ENCODE results near the gene PRR16.

PRR16 gene

DNA sequence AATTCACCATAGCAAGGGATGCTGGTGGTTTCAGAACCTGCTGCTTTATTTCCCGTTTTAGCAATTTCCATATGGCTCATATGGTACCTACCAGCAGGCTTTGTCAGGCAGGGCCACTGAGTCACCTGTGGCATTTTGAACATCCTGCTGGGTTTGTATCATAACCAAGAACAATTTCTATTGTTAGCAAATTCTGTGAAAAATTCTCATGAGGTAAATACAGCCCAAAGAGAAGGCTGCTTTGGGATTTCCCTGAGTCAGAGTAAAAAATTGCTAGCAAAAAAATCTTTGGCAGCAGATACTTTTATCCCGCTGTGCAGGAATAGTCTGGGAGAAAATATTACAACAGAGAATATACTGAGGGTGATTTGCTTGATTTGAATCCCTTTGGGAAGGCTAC, 52.7 kb downstream of the PRR16 start:
- DNase-seq (ENCODE audit: low spot score) = no peak

DNA sequence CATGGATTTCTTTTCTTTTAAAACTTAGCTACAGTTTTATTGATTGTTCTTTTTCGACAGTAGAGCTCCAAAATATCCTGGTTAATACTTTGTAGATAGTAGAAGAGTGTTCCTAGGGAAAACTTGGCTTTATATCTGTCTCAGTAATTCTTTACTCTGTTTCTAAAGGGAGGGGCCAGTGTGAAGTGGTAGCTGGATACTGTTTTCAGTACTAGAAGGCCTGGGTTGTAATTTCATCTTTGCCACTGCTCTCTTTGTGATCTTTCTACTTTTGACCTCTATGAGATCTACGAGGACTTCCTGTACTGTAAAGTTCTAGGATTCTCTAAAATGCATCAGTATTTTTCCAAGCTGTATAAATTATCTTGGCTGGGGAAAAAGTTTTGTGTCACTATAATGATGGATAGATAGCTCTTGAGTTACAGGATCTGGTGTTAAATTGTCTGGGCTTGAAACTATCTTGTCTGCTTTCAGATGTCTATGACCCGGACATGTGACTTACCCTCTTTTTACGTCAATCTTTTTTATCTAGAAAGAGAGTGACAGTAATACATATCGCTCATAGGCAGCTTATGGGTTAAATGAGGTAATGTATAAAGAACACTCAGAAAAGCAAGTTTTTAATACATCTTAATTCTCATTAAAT, 53.6 kb downstream of the PRR16 start:
- no peak for DNase-seq (ENCODE audit: low spot score)

DNA sequence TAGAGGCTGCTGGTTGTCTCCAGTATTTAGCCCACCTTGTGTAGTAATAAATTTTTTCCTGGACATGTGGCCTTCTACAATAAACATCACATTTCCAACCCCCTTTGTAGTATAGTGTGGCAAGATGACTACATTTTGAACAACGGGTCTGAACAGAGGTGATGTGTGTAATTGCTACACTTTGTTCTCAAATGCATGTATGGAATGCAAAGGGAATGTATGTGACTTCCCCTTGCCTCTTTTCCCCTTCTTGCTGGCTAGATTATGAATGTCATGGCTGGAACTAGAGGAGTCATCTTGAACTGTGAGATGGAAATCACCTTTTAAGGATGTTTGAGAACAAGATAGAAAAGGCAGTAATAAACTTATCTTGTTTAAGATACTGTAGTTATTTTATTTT, 54.5 kb downstream of the PRR16 start:
- no peak for DNase-seq (ENCODE audit: low spot score)

DNA sequence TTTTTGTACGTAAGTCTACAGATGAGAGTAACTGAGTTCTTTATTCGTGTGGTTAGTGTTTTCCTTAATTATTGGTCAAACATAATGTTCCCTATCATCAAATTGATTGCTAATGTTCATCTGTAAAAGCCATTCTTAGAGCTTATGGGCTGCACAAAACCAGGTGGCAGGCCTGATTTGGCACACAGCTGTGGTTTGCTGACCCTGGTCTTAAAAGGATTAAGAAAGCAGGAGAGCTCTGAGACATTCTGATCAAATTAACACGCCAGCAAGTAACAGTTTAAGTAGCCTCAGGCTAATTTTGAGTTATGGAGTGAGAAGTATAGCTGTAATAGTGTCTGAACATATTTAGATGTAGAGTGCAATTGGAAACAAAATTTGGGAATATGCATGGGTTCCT, 63.2 kb downstream of the PRR16 start:
- no peak for DNase-seq (ENCODE audit: low spot score)

DNA sequence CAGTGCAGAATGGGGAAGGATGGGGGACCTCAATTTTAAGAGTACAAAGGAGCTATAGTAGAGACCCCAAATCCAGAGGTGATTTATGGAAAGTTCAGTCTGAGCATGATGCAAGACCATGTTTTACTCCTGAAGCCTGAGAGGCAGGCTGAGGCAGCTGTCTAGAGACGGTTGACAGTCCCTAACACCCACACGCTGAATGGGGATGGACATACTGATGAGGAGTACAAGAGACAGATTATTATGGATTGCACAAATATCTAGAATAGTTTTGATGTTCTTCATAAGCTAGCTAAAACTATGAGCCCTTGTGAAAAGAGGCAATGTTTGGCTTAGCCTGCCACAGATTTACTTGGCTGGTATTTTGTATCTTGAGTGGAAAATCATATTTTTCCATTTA, 64.5 kb downstream of the PRR16 start:
- no peak for DNase-seq (ENCODE audit: low spot score)

DNA sequence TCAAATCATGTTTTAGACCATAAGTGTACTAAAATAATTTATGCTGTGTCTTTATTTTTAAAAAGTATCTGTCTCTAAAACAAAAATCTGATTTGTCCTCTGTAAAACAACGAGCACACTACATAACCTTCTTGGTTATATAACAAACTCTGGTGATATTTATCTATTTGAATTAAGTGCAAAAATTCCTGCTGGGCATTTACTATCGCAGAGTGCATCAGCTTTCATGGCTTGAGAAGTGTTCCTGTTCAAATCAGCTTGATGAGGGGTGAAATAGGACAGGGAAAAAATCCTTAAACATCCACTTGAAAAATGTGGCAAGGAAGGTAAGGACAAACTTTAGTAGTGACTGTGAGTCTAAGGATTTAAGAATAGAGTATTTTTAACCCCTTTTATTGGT, 65.3 kb downstream of the PRR16 start:
- no peak for DNase-seq (ENCODE audit: low spot score)

DNA sequence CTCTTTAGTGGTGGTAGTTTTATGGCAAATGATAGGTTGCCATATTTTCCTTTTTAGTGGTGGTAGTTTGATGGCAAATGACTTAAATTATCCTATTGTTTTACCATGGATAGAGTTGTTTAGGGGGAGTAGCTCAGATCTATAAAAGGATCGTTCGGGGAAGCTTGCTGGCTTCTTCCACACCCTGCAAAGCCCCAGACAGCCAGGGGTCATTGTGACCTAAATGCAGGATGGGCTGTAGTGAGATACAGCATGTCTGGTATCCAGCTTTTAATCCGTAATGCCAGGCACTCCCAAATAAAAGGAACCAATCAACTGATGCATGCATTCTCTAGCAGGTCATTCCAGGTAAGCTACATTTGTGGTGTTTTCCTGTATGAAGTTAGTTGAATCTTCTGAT, 67.1 kb downstream of the PRR16 start:
- no peak for DNase-seq (ENCODE audit: low spot score)

DNA sequence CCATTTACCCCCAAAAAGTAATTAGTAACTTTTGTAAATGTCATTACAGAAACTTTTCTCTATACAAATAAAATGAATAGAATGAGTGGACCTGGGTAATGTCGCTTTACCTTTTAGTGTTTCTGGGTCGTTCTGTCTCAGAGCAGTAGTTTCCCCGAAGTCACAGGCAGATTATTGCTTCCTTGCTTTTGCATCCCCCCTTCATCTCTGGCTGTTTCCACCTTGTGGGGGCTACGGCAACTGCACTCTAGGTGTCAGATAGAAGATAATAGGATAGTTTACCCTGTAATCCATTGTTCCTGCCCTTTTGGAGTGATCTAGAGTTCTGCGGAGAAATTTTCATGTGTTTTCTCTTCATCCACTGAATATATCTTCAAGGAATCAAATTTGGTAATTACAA, 68.7 kb downstream of the PRR16 start:
- no peak for DNase-seq (ENCODE audit: low spot score)

DNA sequence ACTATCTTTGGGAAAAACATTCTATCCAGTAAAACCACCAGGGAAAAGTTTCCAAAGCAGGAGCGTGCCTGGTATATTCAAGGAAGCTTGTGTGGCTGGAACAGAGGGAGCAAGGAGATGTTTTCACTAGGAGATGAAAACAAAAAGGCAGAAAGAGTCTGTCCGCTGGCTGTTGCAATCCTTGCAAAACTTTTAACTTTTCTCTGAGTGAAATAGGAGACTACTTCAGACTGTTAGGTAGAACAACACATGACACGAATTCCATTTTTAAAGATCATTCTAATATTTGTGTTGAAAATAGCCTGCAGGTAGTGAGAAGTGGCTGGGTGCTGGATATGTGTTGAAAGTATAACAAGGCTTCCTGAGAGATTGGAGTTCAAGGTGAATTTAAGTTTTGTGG, 69.5 kb downstream of the PRR16 start:
- no peak for DNase-seq (ENCODE audit: low spot score)

DNA sequence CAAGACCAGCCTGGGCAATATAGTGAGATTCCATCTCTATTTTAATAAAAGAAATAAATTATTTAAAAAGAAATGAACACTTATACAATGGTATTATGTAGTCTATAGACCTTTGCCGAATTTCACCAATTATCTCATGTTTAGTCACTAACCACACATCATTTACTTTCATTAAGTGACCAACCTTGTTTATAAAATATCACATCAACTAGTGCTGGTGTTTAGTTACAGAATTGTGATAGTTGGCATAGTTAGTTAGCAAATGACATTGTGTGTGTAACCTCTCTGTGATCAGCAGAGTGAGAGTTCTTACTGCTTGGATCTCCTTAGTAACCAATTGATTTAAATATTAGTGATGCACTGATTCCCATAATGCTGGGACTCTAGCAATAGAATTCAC, 71.8 kb downstream of the PRR16 start:
- no peak for DNase-seq (ENCODE audit: low spot score)

DNA sequence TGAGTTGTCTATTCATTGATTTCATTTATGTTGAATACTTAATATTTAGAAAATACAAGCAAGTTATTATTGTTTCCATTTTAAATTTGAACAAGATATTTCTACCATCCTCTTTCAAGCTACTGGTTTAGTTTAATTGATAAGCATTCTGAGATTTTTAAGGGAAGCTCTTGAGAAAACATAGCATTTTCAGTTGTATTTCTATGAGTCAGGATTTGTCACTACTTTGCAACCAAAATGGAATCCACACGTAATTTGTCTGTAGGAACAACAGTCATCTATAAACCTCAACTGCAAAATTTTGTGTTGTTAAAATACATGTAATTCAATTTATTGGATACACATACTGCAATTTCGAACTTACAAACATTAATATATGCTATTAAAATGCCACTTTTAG, 74.0 kb downstream of the PRR16 start:
- DNase-seq (ENCODE audit: low spot score) = no peak

DNA sequence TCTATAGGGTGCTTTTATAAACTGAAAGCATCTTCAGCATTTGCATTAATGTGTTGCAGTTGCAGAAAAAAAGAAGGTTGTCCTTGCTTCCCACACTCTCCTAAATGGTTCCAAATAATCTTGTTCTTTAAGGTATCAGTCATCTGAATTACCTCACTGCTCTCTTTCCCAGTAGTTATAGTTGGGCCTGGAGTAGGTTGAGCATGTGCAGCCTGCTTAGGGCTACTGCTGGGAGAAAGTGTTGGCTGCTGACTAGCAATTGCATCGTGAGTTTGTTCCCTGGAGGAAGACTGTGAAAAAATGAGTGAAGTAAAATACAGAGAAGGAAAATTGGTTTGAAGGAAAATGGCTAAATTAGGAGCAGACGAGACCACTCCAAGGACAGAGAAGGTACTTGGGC, 74.5 kb downstream of the PRR16 start:
- DNase-seq (ENCODE audit: low spot score) = no peak

DNA sequence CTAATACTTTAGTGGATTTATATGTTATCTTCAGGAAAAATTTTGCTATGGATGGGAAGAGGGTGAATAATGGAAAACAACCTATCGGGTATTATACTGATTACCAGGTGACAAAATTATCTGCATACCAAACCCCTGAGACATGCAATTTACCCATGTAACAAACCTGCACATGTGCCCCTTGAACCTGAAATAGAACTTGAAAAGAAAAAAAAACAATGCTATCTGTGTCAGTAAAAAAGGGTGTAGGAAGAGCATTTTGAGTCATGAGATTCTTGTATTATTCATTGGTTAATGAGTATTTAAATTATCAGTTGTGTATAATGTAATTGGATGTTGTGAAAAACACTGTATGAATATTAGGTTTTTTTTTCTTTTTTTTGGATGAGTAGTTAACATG, 75.4 kb downstream of the PRR16 start:
- DNase-seq (ENCODE audit: low spot score) = no peak

DNA sequence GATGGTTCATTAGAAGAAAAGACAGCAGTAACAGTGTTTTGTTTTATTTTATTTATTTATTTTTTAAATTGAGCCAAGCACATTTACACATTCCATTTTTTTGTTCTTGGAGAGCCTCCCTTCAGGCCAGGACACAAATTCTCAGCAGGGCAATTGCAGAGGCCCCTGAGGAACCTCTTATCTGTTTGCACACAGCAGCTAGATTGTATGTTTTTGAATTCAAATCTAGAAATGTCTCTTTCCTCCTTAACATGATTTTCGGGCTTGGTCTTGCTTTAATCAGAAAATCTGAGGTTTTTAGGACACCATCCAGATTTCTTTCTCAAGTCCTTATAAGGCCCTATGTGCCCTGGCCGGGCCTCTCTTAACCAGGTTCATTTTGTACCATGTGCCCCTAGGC, 76.0 kb downstream of the PRR16 start:
- no peak for DNase-seq (ENCODE audit: low spot score)

DNA sequence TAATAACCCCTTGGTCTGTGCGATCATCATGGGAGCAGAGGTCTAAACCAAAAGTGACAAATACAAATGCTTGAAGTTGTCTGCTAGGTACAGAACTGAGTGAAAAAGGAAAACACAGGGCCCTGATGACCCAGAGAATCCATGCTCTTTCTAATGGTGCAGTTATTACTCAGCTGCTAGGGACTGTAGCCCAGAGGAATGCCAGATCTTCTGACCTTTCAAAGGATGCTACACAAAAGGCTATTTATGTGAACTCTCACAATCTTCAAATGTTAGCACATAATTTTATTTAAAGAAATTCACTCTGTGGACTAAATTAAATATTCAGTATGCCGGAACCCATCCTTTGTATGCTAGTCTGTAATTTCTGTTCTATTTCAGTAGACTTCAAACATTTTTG, 79.9 kb downstream of the PRR16 start:
- no peak for DNase-seq (ENCODE audit: low spot score)

DNA sequence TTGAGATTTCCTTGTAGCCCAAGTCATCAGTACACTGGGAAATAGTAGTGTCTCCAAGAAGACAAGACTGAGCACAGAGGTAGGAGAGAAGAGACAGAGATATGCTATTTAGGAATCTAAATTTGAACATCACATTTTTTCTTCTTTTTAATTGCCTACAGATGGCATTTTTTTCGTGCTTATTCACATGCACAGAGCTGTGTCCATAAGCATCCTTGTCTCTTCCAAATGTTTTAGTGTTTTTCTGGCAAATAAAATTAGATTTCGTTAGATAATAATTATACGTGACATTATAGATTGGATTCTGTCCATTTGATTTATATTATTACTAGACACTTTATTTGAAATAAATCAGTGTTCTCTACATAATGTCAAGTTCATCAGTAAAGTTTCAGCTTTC, 80.9 kb downstream of the PRR16 start:
- no peak for DNase-seq (ENCODE audit: low spot score)

DNA sequence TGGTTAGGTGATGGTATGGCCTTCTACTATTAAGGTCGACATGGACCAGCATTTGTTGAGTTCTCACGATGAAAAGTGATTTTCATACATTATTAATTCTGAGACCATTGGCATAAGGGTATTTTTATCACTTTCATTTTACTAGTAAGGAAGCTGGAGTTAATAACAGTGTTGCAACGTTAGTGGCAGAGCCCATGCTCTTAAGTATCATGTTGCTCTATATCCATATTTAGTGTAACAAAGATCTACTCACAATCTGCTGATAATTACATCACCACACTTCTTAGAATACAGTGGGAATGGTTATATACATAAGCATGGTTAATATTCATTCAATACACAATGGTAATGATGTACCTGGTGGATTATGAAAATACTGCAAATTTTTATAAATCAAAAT, 81.9 kb downstream of the PRR16 start:
- DNase-seq (ENCODE audit: low spot score) = no peak

DNA sequence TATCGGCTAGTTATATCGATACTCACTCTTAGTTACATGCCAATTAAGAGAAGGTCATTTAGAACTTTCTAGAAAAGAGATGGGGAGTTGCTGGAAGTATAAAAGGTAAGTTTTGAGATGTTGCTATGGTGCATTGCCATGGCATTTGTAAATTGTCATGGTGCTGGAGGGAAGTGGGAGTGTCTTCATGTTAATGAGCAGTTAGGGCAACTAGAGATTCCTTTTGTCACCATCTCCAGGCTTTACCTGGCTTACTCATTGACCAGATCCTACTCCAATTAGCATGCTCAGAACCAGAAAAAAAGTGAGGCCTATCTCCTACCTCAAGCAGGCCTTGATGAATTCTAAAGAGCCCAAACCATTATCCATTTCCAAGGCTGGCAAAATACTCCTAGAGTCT, 82.8 kb downstream of the PRR16 start:
- DNase-seq (ENCODE audit: low spot score) = no peak

DNA sequence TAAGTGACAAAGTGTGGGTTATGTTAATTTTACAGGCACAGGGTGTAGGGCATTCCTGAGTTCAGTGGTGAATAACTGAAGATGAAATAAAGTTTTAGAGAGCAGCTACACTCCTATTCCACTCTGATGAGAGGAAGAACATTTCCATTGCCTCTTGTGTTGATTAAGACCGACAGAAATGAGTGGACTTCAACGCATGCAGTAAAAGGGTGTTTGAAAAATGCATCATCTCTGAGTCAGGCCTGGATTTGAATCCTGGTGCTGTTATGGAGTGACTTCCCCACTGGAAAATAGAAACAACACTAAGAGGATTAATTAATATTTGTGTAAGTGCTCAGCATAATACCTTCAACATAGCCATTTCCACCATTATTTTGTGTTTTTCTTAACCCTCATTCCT, 86.3 kb downstream of the PRR16 start:
- DNase-seq (ENCODE audit: low spot score) = no peak

DNA sequence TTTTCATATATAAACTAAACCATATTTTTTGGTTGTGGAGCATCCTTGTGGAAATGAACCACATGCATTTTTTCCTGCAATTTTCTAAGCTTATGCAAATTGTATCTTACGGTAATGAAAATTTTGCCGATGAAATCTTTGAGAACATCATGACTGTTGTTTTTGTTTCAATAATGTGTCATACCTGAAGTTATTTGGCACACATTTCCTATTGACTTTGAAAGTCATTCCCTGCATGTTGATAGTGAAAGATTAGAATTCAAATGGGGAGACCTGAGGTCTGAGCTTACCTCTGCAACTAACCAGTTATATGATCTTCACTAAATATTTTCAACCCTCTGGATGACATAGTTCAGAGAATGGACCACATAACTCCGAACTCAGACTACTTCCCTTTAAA, 88.5 kb downstream of the PRR16 start:
- no peak for DNase-seq (ENCODE audit: low spot score)

DNA sequence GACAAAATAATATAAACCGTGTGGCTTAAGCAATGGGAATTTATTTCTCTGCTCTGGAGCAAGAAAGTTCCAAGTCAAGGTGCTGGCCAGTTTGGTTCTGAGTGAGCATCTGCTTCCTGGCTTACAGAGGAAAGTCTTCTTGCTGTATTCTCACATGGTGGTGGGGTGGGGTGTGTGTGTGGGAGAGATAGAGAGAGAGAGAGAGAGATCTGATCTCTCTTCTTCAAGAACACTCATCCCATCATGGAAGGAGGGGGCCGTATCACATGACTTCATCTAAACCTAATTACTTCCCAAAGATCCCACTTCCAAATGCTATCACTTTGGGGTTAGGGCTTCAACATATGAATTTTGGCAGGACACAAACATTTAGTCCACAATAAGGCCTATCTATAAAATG, 91.2 kb downstream of the PRR16 start:
- DNase-seq (ENCODE audit: low spot score) = no peak

DNA sequence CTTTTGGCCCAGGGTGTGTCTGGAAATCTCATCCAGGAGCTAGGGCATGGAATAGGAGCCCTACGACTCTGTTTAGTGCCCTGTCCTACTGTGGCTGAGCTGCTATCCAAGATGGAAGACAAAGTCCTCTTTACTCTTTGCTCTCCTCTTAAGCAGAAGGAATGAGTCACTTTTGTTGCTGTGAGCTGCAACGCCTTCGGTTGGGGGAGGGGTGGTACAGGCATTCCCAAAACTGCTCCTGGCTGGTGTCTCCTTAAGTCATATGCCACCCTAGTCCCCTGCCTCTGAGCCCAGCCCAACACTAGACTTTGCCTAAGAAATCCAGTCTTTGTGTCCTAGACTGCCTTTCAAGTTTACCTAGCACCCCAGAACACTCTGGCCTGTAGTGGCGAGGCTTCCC, 99.9 kb downstream of the PRR16 start:
- DNase-seq (ENCODE audit: low spot score) = no peak

DNA sequence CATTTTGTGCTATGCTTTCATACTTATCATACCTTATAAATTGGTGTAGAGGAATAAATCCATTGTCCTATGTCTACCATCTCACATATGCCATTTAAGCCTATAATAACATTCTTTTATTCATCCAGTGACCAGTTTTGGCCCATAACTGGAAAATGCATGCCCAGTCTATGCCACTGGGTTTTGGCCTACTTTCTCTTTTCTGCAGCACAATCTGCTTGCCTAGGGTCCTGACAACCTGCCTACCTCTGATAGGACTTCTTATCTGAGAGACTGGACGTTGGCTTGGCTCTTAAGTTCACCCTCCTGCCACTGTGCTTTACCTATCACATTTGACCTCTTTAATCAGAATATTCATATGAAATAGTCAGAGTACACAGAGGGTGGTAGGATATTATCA, 103.0 kb downstream of the PRR16 start:
- no peak for DNase-seq (ENCODE audit: low spot score)

DNA sequence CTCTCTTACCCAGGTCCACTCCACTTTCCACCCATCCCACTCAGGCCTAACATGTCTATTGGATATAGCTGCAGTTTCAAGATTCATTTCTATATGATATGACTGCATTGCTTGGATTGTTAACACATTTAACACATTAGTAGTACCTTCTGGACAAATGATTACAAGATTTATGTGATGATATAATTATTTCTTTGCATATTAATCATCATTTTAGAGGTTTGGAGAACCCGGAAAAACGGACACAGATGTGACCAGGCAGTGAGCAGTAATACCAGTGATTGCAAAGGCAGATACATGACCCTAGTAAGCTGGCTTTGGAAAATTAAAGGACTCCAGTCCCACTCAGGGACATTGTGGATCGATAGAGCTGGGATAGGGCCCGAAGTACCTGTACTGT, 103.8 kb downstream of the PRR16 start:
- DNase-seq (ENCODE audit: low spot score) = no peak

DNA sequence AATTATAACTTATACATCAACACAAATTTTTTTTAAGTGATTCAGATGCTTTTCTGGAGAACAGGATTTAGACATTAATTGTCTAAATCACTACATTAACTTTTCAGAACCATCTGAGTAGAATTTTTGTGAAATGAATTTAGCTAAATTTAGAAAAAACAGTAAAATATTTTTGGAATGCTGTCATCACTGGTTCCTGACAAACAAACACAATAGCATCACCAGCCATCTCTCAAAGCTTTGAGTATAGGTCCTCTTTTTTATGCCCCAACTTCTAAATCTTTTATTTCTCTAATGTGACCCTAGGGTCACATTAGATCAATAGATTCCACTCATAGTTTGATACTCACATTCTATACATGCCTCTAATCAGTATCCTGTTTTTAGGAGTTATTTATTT, 104.6 kb downstream of the PRR16 start:
- no peak for DNase-seq (ENCODE audit: low spot score)
